Left hindlimb (tissue), 1 donor: Measurements from ENCODE around the gene MYO1B.

Experiments
- DNase-seq: peaks from one replicate; pipeline ENCODE4 v3.0.0-alpha.2; 2018

The MYO1B gene

DNA sequence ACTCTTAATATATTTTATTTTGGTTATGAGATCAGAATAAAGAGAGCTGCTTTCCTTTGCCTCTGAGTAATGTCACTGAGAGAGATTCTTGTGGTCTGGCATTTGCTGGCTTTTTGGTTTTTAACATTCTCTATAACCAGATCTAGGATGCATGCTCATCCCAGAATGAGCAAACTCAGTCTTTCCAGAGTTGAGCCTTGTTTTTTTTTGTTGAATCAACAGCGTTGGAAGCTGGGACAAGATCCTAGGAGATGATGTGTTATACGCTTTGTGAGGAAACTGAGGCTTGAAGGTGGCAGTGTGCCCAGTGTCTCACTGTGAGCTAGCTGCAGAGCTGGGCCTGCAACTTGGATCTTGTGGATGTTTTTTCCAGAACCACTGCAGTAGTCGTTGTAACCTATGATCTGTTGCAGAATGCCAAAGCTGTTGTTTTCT lies 19.5 kb downstream of the MYO1B start:
- no peak for DNase-seq

DNA sequence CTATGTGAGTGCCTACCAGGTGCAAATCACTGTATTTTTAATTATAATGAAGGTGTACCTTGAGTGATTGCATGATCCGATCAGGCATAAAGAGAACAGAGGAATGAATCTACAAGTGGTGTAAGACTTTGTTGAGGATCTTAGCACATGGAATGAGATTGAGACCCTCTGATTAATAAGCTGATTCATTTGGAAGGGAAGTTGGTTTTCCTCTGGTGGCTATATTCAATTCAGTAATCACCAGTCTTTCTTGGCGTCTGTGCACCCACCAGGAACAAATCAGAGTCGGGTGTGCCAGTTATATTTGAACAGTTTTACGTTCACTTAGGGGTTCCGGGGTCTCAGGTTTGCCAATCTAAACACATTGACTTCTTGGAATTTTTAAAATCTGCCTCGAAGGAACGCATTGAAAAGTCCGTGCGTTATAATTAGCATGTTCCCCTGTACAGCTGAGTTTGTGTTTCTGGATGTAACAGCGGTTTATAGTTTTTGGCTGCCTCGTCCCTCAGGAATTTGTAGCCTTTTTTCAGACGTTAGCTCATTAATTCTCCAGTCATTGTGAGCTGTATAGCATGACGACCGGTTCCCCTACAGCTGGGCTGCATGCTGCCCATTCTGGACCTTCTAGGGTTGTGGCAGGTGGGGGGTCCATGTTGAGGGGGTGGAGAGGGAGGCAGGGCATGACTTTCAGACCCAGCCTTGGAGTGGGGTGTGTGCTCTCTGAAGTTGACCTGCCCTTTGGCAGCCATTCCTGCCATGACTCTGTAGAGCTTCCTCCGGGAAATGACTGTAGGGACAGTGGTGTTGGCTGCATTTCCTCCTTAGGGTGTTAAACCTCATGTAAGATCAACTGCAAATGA lies 20.3 kb downstream of the MYO1B start:
- peak; percentile 63 for DNase-seq

GRCh38 chr2:191266201-191266600 lies 21.0 kb downstream of the MYO1B start:
- no peak for DNase-seq

DNA sequence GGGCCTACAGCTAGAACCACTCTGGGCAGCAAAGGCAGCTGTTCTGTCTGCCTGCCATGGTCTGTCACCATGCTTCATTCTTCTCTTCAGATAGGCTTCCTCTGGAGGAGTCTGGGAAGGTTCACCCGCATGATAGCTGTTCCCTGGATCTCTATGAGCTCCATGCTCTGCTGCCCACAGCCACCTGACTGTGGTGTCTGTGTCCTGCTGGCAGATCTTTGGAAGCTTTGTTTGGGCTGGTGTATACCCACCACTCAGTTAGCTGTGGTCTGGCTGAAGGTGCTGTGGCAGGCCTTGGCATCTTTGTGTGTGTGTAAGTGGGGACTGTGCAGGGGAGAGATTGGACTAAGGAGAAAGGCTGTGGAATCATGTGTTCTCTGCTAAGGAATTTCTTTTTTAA lies 23.4 kb downstream of the MYO1B start:
- no peak for DNase-seq

- DNase-seq = no peak
Observed at GRCh38 chr2:191270306-191271161, 25.3 kb downstream of the MYO1B start.

- no peak for DNase-seq
Observed at GRCh38 chr2:191272064-191272463, 26.9 kb downstream of the MYO1B start.

DNA sequence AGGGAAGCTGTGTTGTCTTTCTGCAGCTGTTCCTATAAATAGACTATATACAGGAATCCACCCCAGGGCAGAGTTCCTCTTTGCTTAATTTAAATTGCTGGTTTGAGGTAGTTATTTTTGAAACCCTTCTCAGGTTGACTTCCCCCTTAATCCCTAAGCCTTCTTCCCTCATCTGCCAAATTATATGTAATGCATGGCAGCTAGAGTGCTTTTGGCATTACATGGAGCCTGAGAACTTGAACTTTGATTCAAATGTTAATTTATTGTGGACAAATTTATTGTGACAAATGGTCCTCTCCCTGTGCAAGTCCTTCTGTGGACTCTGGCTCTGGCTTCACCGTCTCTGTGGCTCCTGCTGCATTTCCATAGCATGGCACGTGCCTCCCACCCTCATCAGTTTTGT lies 29.2 kb downstream of the MYO1B start:
- DNase-seq = no peak

DNA sequence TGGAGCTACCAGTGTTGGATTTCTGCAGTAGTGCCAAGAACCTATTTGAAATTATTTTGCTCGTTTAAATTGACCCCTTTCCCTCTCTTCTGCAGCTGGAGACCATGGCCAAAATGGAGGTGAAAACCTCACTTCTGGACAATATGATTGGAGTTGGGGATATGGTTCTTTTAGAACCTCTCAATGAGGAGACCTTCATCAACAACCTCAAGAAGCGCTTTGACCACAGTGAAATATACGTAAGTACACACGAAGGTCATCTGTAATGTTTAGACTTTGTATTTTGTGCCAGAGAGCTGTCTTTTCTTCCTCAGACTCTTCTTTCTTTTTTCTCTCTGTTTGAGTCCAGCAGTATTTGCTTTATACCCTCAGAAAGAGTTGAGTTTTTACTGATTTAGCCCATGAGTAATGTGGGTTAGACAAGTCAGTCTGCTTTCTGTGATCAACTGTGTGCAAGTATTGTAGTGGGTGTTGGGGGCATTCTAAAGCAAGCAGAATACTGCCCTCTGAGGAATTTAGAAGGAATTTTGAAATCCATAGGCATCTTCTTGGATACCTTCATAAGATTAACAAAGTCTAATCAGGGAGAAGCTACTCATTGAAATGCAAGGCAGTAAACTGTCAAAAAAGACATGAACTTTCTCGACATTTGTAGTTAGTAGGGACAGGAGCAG lies 31.7 kb downstream of the MYO1B start:
- DNase-seq = no peak

GRCh38 chr2:191280290-191280689 lies 35.1 kb downstream of the MYO1B start:
- DNase-seq = no peak

- no peak for DNase-seq
Observed at GRCh38 chr2:191280834-191281756, 35.9 kb downstream of the MYO1B start.

DNA sequence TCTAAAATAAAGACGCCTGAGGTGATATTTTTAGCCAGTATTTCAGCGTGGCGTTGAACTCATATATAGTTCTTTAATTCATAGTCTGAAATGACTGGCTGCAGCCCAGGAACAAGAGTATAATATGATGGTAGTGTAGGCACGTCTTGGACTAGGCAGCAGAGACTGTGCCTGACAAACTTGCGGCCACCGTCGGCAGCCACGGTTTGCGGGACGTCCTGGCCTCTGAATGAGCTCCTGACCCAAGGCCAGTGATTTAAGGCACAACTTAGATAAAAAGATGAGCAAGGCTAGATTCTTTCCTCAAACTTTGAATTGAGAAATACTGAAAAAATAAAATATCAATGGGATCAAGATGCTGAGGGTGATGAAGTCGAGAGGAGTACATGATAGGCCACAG lies 40.0 kb downstream of the MYO1B start:
- DNase-seq = no peak

- DNase-seq = no peak
Observed at GRCh38 chr2:191287820-191288219, 42.6 kb downstream of the MYO1B start.

DNA sequence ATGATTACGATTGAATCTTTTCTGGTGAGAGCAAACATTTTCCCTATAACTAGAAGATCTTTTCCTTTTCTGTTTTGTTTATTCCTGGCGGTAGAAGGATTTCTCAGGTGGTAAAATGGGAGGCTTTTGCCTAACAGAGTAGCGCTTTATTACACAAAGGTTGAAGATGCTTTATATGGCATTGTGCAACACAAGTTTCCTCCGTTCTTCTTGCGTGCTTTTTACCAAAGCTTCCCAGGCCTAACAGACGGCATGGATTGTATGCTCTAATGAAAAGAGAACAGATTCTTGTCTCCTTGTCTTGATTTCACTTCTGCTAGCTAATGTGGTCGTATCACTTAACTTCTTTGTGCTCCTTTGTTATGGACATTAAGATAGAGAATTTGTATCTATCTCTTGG lies 43.8 kb downstream of the MYO1B start:
- DNase-seq = no peak

- no peak for DNase-seq
Observed at GRCh38 chr2:191291471-191291870, 46.3 kb downstream of the MYO1B start.

GRCh38 chr2:191292869-191293268 lies 47.7 kb downstream of the MYO1B start:
- no peak for DNase-seq

- no peak for DNase-seq
Observed at GRCh38 chr2:191295088-191295487, 49.9 kb downstream of the MYO1B start.

- no peak for DNase-seq
Observed at GRCh38 chr2:191296083-191297006, 51.1 kb downstream of the MYO1B start.

DNA sequence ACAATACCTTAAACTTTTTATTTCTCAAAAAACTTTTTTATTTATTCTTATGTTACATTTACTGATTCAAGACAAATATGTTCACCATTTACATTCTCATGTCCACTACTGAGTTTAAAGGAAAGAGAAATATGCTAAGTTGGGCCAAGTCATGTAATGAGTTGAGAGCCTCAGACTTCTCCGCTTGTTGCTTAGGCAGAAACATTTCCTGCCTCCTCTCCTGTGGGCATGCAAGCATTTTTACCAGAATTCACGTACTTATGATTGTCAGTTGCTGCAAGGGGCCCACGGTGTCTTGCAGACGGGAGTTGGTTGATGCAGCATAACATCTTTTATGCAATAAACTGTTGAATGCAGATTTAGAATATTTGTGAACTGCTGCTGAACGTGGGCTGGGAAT lies 51.8 kb downstream of the MYO1B start:
- DNase-seq = no peak

- no peak for DNase-seq
Observed at GRCh38 chr2:191298306-191298705, 53.1 kb downstream of the MYO1B start.

- DNase-seq = no peak
Observed at GRCh38 chr2:191299010-191299409, 53.8 kb downstream of the MYO1B start.

GRCh38 chr2:191299866-191300265 lies 54.7 kb downstream of the MYO1B start:
- no peak for DNase-seq
